ENCODE data around the gene TRPC4AP.

DNA sequence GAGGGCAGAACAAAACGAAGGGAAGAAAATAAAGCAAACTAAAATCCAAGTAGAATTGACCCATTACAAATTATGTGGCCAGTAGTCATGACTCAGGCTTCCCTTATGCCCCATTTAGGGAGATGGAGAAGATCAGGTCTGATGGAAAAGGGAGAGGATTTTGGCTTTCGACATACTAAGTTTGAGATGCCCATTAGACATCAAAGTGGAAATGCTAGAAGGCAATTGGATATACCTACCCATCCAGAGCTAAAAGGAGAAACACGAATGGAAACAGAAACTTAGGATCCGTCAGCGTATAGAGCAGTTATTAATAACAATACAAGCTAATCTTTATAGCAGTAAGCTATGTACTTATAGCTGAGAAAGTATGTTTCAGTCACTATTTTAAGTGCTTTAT is 4.8 kb downstream of the TRPC4AP start:
- TF ChIP-seq CTCF (conservative IDR thresholded peaks at IDR 0.05; ENCODE audit: low read length): no peak
- no peak for TF ChIP-seq EZH2phosphoT487 (IDR thresholded peaks at IDR 0.05; ENCODE audit: borderline replicate concordance)

Measured in Loucy (cell line).